Caco-2 (cell line): ENCODE data around the gene TGFBR2. TPM values are rescaled to one million over a fixed set of nuclear protein-coding genes. Genes with fewer than 3 reads are reported as not detected.

ENCODE experiments used
- BruUV-seq: library from RNA; stranded (reverse); fragments of 400-500 nt; replicated peaks from 2 replicates; lab custom pipeline; 2021; lab: Mats Ljungman, UMichigan
- CTCF ChIA-PET: fragments of 300-600 bp; sonication (Branson Sonifier 250); formaldehyde crosslinking; loops from one replicate; lab custom pipeline; 2022; ENCODE audit warnings: antibody characterized with exemption; lab: Charles Lee
- POLR2A ChIA-PET: fragments of 300-600 bp; sonication (Branson Sonifier 250); formaldehyde crosslinking; loops from one replicate; lab custom pipeline; 2022; ENCODE audit warnings: antibody characterized with exemption; lab: Charles Lee
- DNase-seq, 2 experiments: peaks; one replicate each; pipeline versions ENCODE4 v3.0.0 to v3.0.0-alpha.2; 2020 to 2022
- H3K27me3 ChIP-seq: replicated peaks from 2 replicates; pipeline ENCODE4 v1.6.0; 2011; ENCODE audit warnings: low read length; ENCODE audit not compliant: control insufficient read depth, insufficient read depth
- H3K36me3 ChIP-seq: 2 replicates; pipeline ENCODE4 v1.5.1; 2011; ENCODE audit warnings: low read length; ENCODE audit not compliant: control insufficient read depth, insufficient read depth
- H3K4me1 ChIP-seq: fragments of 250-450 bp; sonication (Bioruptor Pico); 2 replicates; pipeline ENCODE4 v1.5.1; 2020; ENCODE audit warnings: mild to moderate bottlenecking
- H3K4me3 ChIP-seq: 2 replicates; pipeline ENCODE4 v1.5.1; 2011; ENCODE audit warnings: low read depth, mild to moderate bottlenecking, control low read depth, low read length
- H3K9me3 ChIP-seq: fragments of 250-450 bp; sonication (Bioruptor Pico); 2 replicates; pipeline ENCODE4 v1.5.1; 2020; ENCODE audit warnings: mild to moderate bottlenecking, moderate library complexity
- H3K27ac Mint-ChIP-seq: one replicate; pipeline ENCODE4 v1.8.0; 2022; ENCODE audit warnings: mixed read lengths; ENCODE audit not compliant: unreplicated experiment
- H3K27me3 Mint-ChIP-seq: one replicate; pipeline ENCODE4 v1.8.0; 2022; ENCODE audit warnings: mixed read lengths; ENCODE audit not compliant: insufficient read depth, unreplicated experiment
- H3K36me3 Mint-ChIP-seq: one replicate; pipeline ENCODE4 v1.8.0; 2022; ENCODE audit warnings: mild to moderate bottlenecking, mixed read lengths; ENCODE audit not compliant: insufficient read depth, unreplicated experiment
- H3K4me1 Mint-ChIP-seq: one replicate; pipeline ENCODE4 v1.8.0; 2022; ENCODE audit warnings: low read depth, mixed read lengths; ENCODE audit not compliant: unreplicated experiment
- H3K4me3 Mint-ChIP-seq: one replicate; pipeline ENCODE4 v1.8.0; 2022; ENCODE audit warnings: mild to moderate bottlenecking, moderate library complexity, mixed read lengths; ENCODE audit not compliant: unreplicated experiment
- H3K9me3 Mint-ChIP-seq: one replicate; pipeline ENCODE4 v1.8.0; 2022; ENCODE audit warnings: mixed read lengths; ENCODE audit not compliant: unreplicated experiment
- intact Hi-C: fragments of 100-400 bp; cut with micrococcal nuclease; formaldehyde crosslinking; loops from one replicate; pipeline ENCODE4 v1.10.0; 2022; ENCODE audit not compliant: unreplicated experiment
- total RNA-seq: library from RNA; stranded (reverse); gene quantifications from 2 replicates; pipeline ENCODE4 v1.2.3, GENCODE V29; 2022
- TF ChIP-seq, protein P1 (sequence below), 2 experiments: fragments of 200-600 bp in 1 of 2; IDR thresholded peaks; 1 replicate in 1 of 2; 2 replicates in 1 of 2; pipeline versions ENCODE4 v1.5.1 to v1.8.0; 2011 to 2022; ENCODE audit warnings: antibody characterized with exemption in 1 of 2, control low read depth in 1 of 2, inconsistent platforms in 1 of 2, low read depth in 1 of 2, low read length in 1 of 2, mild to moderate bottlenecking in 1 of 2, moderate library complexity in 1 of 2; ENCODE audit not compliant: insufficient read depth in 1 of 2, severe bottlenecking in 1 of 2, unreplicated experiment in 1 of 2

The TGFBR2 gene
- total RNA-seq, 1 experiment from 2014 or later, result 40.5 TPM

GRCh38 chr3:30614943-30615342 lies 8.5 kb downstream of the TGFBR2 start:
- Mint-ChIP-seq H3K27me3 (no peaks in the 10 kb centered on the region), H3K27ac (no peak overlapping the region), H3K4me3 (no peak overlapping the region), H3K9me3 (no peaks in the 10 kb centered on the region), H3K4me1 (peaks cover 70% of the 10 kb centered on the region), H3K36me3 (peaks cover 68% of the 10 kb centered on the region)
- ChIA-PET CTCF (no interaction called here), POLR2A (no interaction called here)
- no TSS peak for BruUV-seq
- Histone ChIP-seq H3K4me1 (peaks cover 76% of the 10 kb centered on the region), H3K9me3 (no peaks in the 10 kb centered on the region), H3K4me3 (no peak overlapping the region), H3K36me3 (peaks cover 3% of the 10 kb centered on the region), H3K27me3 (no peaks in the 10 kb centered on the region)
- TF ChIP-seq, protein P1, sequence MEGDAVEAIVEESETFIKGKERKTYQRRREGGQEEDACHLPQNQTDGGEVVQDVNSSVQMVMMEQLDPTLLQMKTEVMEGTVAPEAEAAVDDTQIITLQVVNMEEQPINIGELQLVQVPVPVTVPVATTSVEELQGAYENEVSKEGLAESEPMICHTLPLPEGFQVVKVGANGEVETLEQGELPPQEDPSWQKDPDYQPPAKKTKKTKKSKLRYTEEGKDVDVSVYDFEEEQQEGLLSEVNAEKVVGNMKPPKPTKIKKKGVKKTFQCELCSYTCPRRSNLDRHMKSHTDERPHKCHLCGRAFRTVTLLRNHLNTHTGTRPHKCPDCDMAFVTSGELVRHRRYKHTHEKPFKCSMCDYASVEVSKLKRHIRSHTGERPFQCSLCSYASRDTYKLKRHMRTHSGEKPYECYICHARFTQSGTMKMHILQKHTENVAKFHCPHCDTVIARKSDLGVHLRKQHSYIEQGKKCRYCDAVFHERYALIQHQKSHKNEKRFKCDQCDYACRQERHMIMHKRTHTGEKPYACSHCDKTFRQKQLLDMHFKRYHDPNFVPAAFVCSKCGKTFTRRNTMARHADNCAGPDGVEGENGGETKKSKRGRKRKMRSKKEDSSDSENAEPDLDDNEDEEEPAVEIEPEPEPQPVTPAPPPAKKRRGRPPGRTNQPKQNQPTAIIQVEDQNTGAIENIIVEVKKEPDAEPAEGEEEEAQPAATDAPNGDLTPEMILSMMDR (IDR thresholded peaks at IDR 0.05; ENCODE audit: insufficient read depth in 1 of 2, low read depth in 1 of 2, low read length in 1 of 2, severe bottlenecking in 1 of 2, unreplicated experiment in 1 of 2), result no peak
- DNase-seq, result no peak
- intact Hi-C loops, result loop anchor here (5.0 kb wide), 1 partner anchor 42 kb away; no protein-coding TSS in a partner anchor

DNA sequence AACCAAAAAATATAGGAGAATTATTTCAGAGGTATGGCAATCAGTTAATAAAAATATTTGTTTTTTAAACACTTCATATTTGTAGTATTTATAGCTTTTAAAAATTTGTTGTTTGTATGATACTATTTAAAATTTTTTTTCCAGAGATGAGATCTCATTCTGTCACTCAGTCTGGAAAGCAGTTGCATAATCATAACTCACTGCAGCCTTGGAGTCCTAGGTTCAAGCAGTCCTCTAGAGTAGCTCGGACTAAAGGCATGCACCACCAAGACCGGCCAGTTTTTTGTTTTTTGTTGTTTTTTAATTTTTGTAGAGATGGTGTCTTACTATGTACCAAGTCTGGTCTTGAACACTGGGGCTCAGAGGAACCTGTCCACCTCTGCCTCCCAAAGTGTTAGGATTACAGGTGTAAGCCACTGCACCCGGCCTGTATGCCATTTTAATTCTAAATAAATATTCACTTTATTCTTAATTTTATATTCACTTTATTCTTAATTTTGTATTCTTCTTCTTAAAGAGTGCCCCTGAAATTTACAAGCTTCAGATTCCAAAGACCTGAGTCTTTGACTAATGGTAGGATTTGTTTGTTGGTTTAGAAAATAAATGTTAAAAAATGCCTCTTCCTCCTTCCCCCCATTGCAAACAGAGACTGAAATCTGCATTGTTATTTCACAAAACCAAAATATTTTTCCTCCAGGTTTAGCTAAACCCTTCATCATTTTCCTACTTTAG lies 9.4 kb downstream of the TGFBR2 start:
- Histone ChIP-seq H3K9me3 (no peaks in the 10 kb centered on the region), H3K36me3 (peaks cover 3% of the 10 kb centered on the region), H3K27me3 (no peaks in the 10 kb centered on the region), H3K4me3 (no peak overlapping the region), H3K4me1 (peaks cover 74% of the 10 kb centered on the region)
- DNase-seq, result no peak
- intact Hi-C loops, result loop anchor here (5.0 kb wide), 1 partner anchor 42 kb away; no protein-coding TSS in a partner anchor
- POLR2A ChIA-PET, result no interaction called here
- no peaks in the 10 kb centered on the region for H3K9me3 Mint-ChIP-seq
- TF ChIP-seq, protein P1 (IDR thresholded peaks at IDR 0.05; ENCODE audit: insufficient read depth in 1 of 2, low read depth in 1 of 2, low read length in 1 of 2, severe bottlenecking in 1 of 2, unreplicated experiment in 1 of 2), result no peak
- no peaks in the 10 kb centered on the region for H3K27me3 Mint-ChIP-seq
- CTCF ChIA-PET, result no interaction called here
- H3K4me1 Mint-ChIP-seq, result peaks cover 69% of the 10 kb centered on the region
- BruUV-seq, result no TSS peak
- peaks cover 68% of the 10 kb centered on the region for H3K36me3 Mint-ChIP-seq
- H3K4me3 Mint-ChIP-seq, result no peak overlapping the region
- H3K27ac Mint-ChIP-seq, result no peak overlapping the region

- no TSS peak for BruUV-seq
- no peaks in the 10 kb centered on the region for H3K9me3 ChIP-seq
- CTCF ChIA-PET, result no interaction called here
Observed at GRCh38 chr3:30616347-30617027, 10.1 kb downstream of the TGFBR2 start.

More at GRCh38 chr3:30616347-30617027, 10.1 kb downstream of the TGFBR2 start:
- no peak overlapping the region for H3K4me3 Mint-ChIP-seq
- H3K4me1 Mint-ChIP-seq, result peaks cover 66% of the 10 kb centered on the region
- no peak overlapping the region for H3K27ac Mint-ChIP-seq
- POLR2A ChIA-PET, result no interaction called here
- TF ChIP-seq, protein P1 (IDR thresholded peaks at IDR 0.05; ENCODE audit: insufficient read depth in 1 of 2, low read depth in 1 of 2, low read length in 1 of 2, severe bottlenecking in 1 of 2, unreplicated experiment in 1 of 2), result no peak
- Histone ChIP-seq H3K36me3 (peaks cover 3% of the 10 kb centered on the region), H3K27me3 (no peaks in the 10 kb centered on the region), H3K4me1 (peaks cover 72% of the 10 kb centered on the region), H3K4me3 (no peak overlapping the region)
- no peak for DNase-seq
- H3K27me3 Mint-ChIP-seq, result no peaks in the 10 kb centered on the region
- no peaks in the 10 kb centered on the region for H3K9me3 Mint-ChIP-seq
- peaks cover 69% of the 10 kb centered on the region for H3K36me3 Mint-ChIP-seq
- intact Hi-C loops, result loop anchor here (5.0 kb wide), 1 partner anchor 41 kb away; no protein-coding TSS in a partner anchor
